ENCODE results near the gene IPPK. TPM values are rescaled to one million over a fixed set of nuclear protein-coding genes. Genes with fewer than 3 reads are reported as not detected.

The IPPK gene
- total and polyA plus RNA-seq, 2 experiments from 2014 or later: 6.4 to 7.0 TPM

DNA sequence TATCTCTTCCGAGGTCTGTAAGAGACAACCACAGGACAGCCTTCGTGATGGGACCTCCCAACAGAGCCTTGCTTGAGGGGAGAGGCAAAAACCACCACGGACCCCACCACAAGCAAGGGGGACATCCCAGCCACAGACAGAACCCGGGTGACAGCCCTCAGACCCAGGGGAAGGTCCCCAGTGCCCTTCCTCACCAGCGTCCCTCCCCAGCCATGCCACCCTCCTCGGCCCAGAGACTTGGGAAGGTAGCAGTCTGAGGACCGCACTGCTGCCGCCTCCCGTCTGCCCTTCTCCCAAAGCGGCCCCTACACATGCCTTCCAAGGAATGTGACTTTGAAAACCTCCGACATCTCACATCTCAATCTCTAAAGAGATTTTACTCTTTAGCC is 13.4 kb downstream of the IPPK start:
- TF ChIP-seq CTCF (IDR thresholded peaks at IDR 0.05; ENCODE audit: low read depth, low read length): no peak
- H3K27me3 ChIP-seq: no peaks in the 10 kb centered on the region
- no peaks in the 10 kb centered on the region for H3K9me3 ChIP-seq (ENCODE audit: low read depth)
- no peak overlapping the region for H3K4me3 ChIP-seq
- no peak for DNase-seq (ENCODE audit: low read depth in 1 of 2, low spot score in 1 of 2)
- H3K27ac ChIP-seq: no peak overlapping the region
- no peaks in the 10 kb centered on the region for H3K4me1 ChIP-seq (ENCODE audit: low read depth)
- H3K36me3 ChIP-seq: no peaks in the 10 kb centered on the region

- H3K4me1 ChIP-seq (ENCODE audit: low read depth): no peaks in the 10 kb centered on the region
- no peaks in the 10 kb centered on the region for H3K36me3 ChIP-seq
- TF ChIP-seq CTCF (IDR thresholded peaks at IDR 0.05; ENCODE audit: low read depth, low read length): no peak
- H3K27ac ChIP-seq: no peak overlapping the region
- H3K4me3 ChIP-seq: no peak overlapping the region
- H3K9me3 ChIP-seq (ENCODE audit: low read depth): no peaks in the 10 kb centered on the region
- H3K27me3 ChIP-seq: no peaks in the 10 kb centered on the region
- no peak for DNase-seq (ENCODE audit: low read depth in 1 of 2, low spot score in 1 of 2)
Observed at GRCh38 chr9:92655896-92656536, 13.9 kb downstream of the IPPK start.

- TF ChIP-seq CTCF (IDR thresholded peaks at IDR 0.05; ENCODE audit: low read depth, low read length): no peak
- Histone ChIP-seq H3K4me1 (ENCODE audit: low read depth) (no peaks in the 10 kb centered on the region), H3K27me3 (no peaks in the 10 kb centered on the region), H3K36me3 (no peaks in the 10 kb centered on the region), H3K27ac (no peak overlapping the region), H3K4me3 (no peak overlapping the region), H3K9me3 (ENCODE audit: low read depth) (no peaks in the 10 kb centered on the region)
- no peak for DNase-seq (ENCODE audit: low read depth in 1 of 2, low spot score in 1 of 2)
Observed at GRCh38 chr9:92655366-92655765, 14.6 kb downstream of the IPPK start.

- H3K9me3 ChIP-seq (ENCODE audit: low read depth): no peaks in the 10 kb centered on the region
- TF ChIP-seq CTCF (IDR thresholded peaks at IDR 0.05; ENCODE audit: low read depth, low read length): no peak
- no peak overlapping the region for H3K4me3 ChIP-seq
- no peak for DNase-seq (ENCODE audit: low read depth in 1 of 2, low spot score in 1 of 2)
- no peak overlapping the region for H3K27ac ChIP-seq
- H3K36me3 ChIP-seq: no peaks in the 10 kb centered on the region
- H3K4me1 ChIP-seq (ENCODE audit: low read depth): no peaks in the 10 kb centered on the region
- no peaks in the 10 kb centered on the region for H3K27me3 ChIP-seq
Observed at GRCh38 chr9:92654481-92655301, 15.2 kb downstream of the IPPK start.

DNA sequence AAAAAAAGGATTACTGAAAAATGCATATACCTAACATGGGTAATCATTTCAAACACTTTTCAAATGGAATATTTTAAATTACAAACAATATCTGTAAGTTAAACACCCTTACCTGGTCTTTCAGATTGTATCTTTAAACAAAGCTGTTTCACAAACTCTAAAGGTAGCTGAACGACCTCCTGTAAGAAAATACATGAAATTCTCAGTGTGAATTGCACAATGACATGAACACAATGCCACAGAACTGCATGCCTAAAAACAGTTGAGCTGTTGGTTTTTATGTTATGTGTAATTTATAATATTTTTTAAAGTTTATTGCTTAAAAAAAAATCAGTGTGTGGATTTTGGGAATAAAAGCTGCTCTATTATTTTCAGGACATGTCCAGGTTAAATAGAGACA is 17.5 kb downstream of the IPPK start:
- Histone ChIP-seq H3K4me3 (no peak overlapping the region), H3K27ac (no peak overlapping the region), H3K36me3 (peaks cover 6% of the 10 kb centered on the region), H3K27me3 (no peaks in the 10 kb centered on the region), H3K9me3 (ENCODE audit: low read depth) (no peaks in the 10 kb centered on the region), H3K4me1 (ENCODE audit: low read depth) (no peaks in the 10 kb centered on the region)
- DNase-seq (ENCODE audit: low read depth in 1 of 2, low spot score in 1 of 2): peak in 1 of 2 donors; percentile 44
- TF ChIP-seq CTCF (IDR thresholded peaks at IDR 0.05; ENCODE audit: low read depth, low read length): no peak

Measured in cardiac muscle cell (in vitro differentiated cells and primary cell).